Ishikawa (cell line): ENCODE measurements around the gene MAPK4.

ENCODE experiments used
- CEBPB ChIP-seq: IDR thresholded peaks from 2 replicates; pipeline ENCODE4 v1.6.1; 2012
- EP300 ChIP-seq: IDR thresholded peaks from 2 replicates; pipeline ENCODE4 v1.6.1; 2012; ENCODE audit warnings: borderline replicate concordance
- NFIC ChIP-seq: IDR thresholded peaks from 2 replicates; pipeline ENCODE4 v1.6.1; 2012
- RAD21 ChIP-seq: IDR thresholded peaks from 2 replicates; pipeline ENCODE4 v1.6.1; 2012; ENCODE audit warnings: low read depth
- TAF1 ChIP-seq: IDR thresholded peaks from 2 replicates; pipeline ENCODE4 v1.6.1; 2012; ENCODE audit warnings: low read depth, mild to moderate bottlenecking
- TCF12 ChIP-seq: IDR thresholded peaks from 2 replicates; pipeline ENCODE4 v1.6.1; 2012; ENCODE audit warnings: low read depth
- YY1 ChIP-seq: IDR thresholded peaks from 2 replicates; pipeline ENCODE4 v1.6.1; 2012; ENCODE audit warnings: low read depth
- TF ChIP-seq, protein P1 (sequence below): IDR thresholded peaks from 2 replicates; pipeline ENCODE4 v1.6.1; 2012; ENCODE audit warnings: low read depth, mild to moderate bottlenecking
- TF ChIP-seq, protein P2 (sequence below): IDR thresholded peaks from 2 replicates; pipeline ENCODE4 v1.6.1; 2012

DNA sequence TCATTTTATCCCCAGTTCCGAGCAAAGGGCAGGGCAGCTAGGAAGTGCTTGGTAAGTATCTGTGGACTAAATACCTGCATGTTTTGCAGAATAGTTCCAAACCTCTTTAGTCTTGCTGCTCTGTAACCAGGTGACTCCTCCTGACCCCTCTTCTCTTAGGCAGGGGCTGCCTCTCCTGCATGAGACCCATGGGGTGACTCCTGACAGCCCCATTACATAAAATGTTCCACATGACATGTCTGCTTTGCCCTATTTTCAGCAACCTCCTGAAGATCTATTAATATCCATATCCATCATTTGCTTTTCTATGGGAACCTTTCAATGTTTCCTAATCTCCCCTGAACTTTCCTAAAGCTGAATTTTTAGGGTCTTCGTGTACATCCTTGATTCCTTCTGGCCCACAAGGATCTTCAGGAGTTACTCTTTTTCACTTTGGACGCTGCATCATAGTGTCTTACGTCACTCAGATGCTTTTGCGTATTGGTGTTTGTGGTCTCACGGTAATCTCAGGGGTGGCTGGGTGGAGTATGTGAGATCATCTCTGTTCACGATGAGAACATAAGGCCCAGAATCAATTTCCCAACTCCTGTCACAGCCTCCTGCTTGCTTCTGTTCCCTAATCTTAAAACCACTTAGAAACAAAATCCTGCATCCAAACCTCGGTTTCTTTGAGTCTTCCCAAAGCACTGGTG lies 76.6 kb downstream of the MAPK4 start:
- TF ChIP-seq YY1 (no peak), TCF12 (no peak), EP300 (no peak), RAD21 (no peak), TAF1 (no peak), NFIC (no peak), CEBPB (no peak)
- TF ChIP-seq, protein P1, sequence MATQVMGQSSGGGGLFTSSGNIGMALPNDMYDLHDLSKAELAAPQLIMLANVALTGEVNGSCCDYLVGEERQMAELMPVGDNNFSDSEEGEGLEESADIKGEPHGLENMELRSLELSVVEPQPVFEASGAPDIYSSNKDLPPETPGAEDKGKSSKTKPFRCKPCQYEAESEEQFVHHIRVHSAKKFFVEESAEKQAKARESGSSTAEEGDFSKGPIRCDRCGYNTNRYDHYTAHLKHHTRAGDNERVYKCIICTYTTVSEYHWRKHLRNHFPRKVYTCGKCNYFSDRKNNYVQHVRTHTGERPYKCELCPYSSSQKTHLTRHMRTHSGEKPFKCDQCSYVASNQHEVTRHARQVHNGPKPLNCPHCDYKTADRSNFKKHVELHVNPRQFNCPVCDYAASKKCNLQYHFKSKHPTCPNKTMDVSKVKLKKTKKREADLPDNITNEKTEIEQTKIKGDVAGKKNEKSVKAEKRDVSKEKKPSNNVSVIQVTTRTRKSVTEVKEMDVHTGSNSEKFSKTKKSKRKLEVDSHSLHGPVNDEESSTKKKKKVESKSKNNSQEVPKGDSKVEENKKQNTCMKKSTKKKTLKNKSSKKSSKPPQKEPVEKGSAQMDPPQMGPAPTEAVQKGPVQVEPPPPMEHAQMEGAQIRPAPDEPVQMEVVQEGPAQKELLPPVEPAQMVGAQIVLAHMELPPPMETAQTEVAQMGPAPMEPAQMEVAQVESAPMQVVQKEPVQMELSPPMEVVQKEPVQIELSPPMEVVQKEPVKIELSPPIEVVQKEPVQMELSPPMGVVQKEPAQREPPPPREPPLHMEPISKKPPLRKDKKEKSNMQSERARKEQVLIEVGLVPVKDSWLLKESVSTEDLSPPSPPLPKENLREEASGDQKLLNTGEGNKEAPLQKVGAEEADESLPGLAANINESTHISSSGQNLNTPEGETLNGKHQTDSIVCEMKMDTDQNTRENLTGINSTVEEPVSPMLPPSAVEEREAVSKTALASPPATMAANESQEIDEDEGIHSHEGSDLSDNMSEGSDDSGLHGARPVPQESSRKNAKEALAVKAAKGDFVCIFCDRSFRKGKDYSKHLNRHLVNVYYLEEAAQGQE = no peak
- TF ChIP-seq, protein P2, sequence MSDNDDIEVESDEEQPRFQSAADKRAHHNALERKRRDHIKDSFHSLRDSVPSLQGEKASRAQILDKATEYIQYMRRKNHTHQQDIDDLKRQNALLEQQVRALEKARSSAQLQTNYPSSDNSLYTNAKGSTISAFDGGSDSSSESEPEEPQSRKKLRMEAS = no peak
